PC-3 (cell line): ENCODE measurements around the gene EMC8.

ENCODE experiments used
- CTCF ChIP-seq: fragments of 300-600 bp; sonication (generic); conservative IDR thresholded peaks from 2 replicates; pipeline ENCODE4 v1.5.1; 2017; ENCODE audit warnings: antibody characterized with exemption, low read depth, mild to moderate bottlenecking, low read length
- EZH2 ChIP-seq: fragments of 300-600 bp; sonication (generic); IDR thresholded peaks from one replicate; pipeline ENCODE4 v1.6.1; 2017; ENCODE audit warnings: antibody characterized with exemption, mild to moderate bottlenecking, low read length; ENCODE audit not compliant: unreplicated experiment
- EZH2phosphoT487 ChIP-seq: fragments of 300-600 bp; sonication (generic); IDR thresholded peaks from 2 replicates; pipeline ENCODE4 v1.6.1; 2018; ENCODE audit warnings: mild to moderate bottlenecking, antibody characterized with exemption, low read length, borderline replicate concordance

- no peak for TF ChIP-seq CTCF
- no peak for TF ChIP-seq EZH2
- no peak for TF ChIP-seq EZH2phosphoT487
Measured at GRCh38 chr16:85751698-85752501, 47.4 kb downstream of the EMC8 start.
